HCT116 (cell line): ENCODE data around the gene WDR35. TPM values are rescaled to one million over a fixed set of nuclear protein-coding genes. Genes with fewer than 3 reads are reported as not detected.

Experiments used
- ATAC-seq: fragments of 200-7000 bp; cut with Tn5 transposase; 2 replicates; pipeline ENCODE4 v1.9.1; 2020; ENCODE audit warnings: mild to moderate bottlenecking, moderate library complexity
- BruUV-seq: library from RNA; stranded (reverse); fragments of 400-500 nt; replicated peaks from 2 replicates; lab custom pipeline; 2021; lab: Mats Ljungman, UMichigan
- CTCF ChIA-PET: fragments of 300-600 bp; sonication (Branson Sonifier 250); formaldehyde crosslinking; loops from one replicate; lab custom pipeline; 2021; ENCODE audit warnings: antibody characterized with exemption; lab: Charles Lee
- POLR2A ChIA-PET: fragments of 300-600, 350-600 bp; sonication (Branson Sonifier 250); formaldehyde crosslinking; loops from one replicate; lab custom pipeline; 2021; ENCODE audit warnings: antibody characterized with exemption; lab: Charles Lee
- RAD21 ChIA-PET, 2 experiments: fragments of 300-600 bp; sonication (Branson Sonifier 250); formaldehyde crosslinking; loops; one replicate each; lab custom pipeline; 2023; ENCODE audit warnings: low total read pairs in 2 of 2; ENCODE audit not compliant: uncharacterized antibody in 2 of 2, unreplicated experiment in 2 of 2, low non-redundant PET in 1 of 2; lab: Charles Lee
- DNase-seq: peaks from one replicate; pipeline ENCODE4 v3.0.0-alpha.2; 2010; ENCODE audit warnings: low read depth, low spot score
- H2AFZ ChIP-seq: fragments of 200-600 bp; shearing (Covaris generic), sonication (generic); 2 replicates; pipeline ENCODE4 v1.6.1; 2017; ENCODE audit warnings: low read depth, mixed run types, mixed read lengths, antibody characterized with exemption, low read length; ENCODE audit not compliant: poor library complexity, severe bottlenecking
- H3K27ac ChIP-seq: 2 replicates; pipeline ENCODE4 v1.5.1; 2012; ENCODE audit warnings: low read depth, low read length
- H3K27me3 ChIP-seq: fragments of 200-600 bp; sonication (generic); 2 replicates; pipeline ENCODE4 v1.6.1; 2016; ENCODE audit warnings: mixed run types, low read length, mixed read lengths; ENCODE audit not compliant: insufficient read depth
- H3K36me3 ChIP-seq, 2 experiments: fragments of 200-500 bp in 1 of 2; fragments of 200-600 bp in 1 of 2; sonication (Bioruptor generic) in 1 of 2; sonication (generic) in 1 of 2; 2 replicates each; pipeline versions ENCODE4 v1.5.1 to v1.6.1; 2014 to 2016; ENCODE audit warnings: low read length in 2 of 2, inconsistent platforms in 1 of 2, mixed read lengths in 1 of 2, mixed run types in 1 of 2; ENCODE audit not compliant: insufficient read depth in 2 of 2, control insufficient read depth in 1 of 2
- H3K4me1 ChIP-seq, 2 experiments: fragments of 200-600 bp in 1 of 2; sonication (generic) in 1 of 2; 2 replicates each; pipeline versions ENCODE4 v1.5.1 to v1.6.1; 2012 to 2017; ENCODE audit warnings: low read length in 2 of 2, inconsistent platforms in 1 of 2, mild to moderate bottlenecking in 1 of 2, mixed read lengths in 1 of 2, mixed run types in 1 of 2, moderate library complexity in 1 of 2; ENCODE audit not compliant: insufficient read depth in 2 of 2, control insufficient read depth in 1 of 2
- H3K4me2 ChIP-seq: fragments of 200-600 bp; sonication (generic); 2 replicates; pipeline ENCODE4 v1.6.1; 2017; ENCODE audit warnings: mixed run types, low read length, mixed read lengths
- H3K4me3 ChIP-seq, 2 experiments: fragments of 200-600 bp in 1 of 2; sonication (generic) in 1 of 2; replicated peaks in 1 of 2; 2 replicates each; pipeline ENCODE4 v1.5.1; 2011 to 2016; ENCODE audit warnings: low read length in 2 of 2, control low read depth in 1 of 2, low read depth in 1 of 2, mild to moderate bottlenecking in 1 of 2, mixed read lengths in 1 of 2, mixed run types in 1 of 2
- H3K79me2 ChIP-seq: fragments of 200-600 bp; sonication (generic); 2 replicates; pipeline ENCODE4 v1.6.1; 2017; ENCODE audit warnings: mild to moderate bottlenecking, mixed run types, low read length, moderate library complexity, mixed read lengths; ENCODE audit not compliant: insufficient read depth
- H3K9ac ChIP-seq: fragments of 200-600 bp; sonication (generic); 2 replicates; pipeline ENCODE4 v1.6.1; 2016; ENCODE audit warnings: low read length, mixed read lengths
- H3K9me2 ChIP-seq: fragments of 200-600 bp; sonication (generic), shearing (Covaris generic); 2 replicates; pipeline ENCODE4 v1.6.1; 2017; ENCODE audit warnings: mixed run types, mild to moderate bottlenecking, moderate library complexity; ENCODE audit not compliant: insufficient read depth
- H3K9me3 ChIP-seq, 2 experiments: fragments of 200-500 bp in 1 of 2; fragments of 200-600 bp in 1 of 2; sonication (Bioruptor generic) in 1 of 2; sonication (generic) in 1 of 2; 2 replicates each; pipeline ENCODE4 v1.6.1; 2014 to 2017; ENCODE audit warnings: low read length in 2 of 2, mixed read lengths in 2 of 2, inconsistent platforms in 1 of 2, low read depth in 1 of 2, mild to moderate bottlenecking in 1 of 2, mixed run types in 1 of 2, moderate library complexity in 1 of 2; ENCODE audit not compliant: control insufficient read depth in 1 of 2, insufficient read depth in 1 of 2
- H4K20me1 ChIP-seq: fragments of 200-600 bp; sonication (generic), shearing (Covaris generic); 2 replicates; pipeline ENCODE4 v1.6.1; 2017; ENCODE audit warnings: mixed run types, mild to moderate bottlenecking, moderate library complexity; ENCODE audit not compliant: insufficient read depth
- CBX3 ChIP-seq: IDR thresholded peaks from 2 replicates; pipeline ENCODE4 v1.6.1; 2012; ENCODE audit warnings: low read depth
- ELF1 ChIP-seq: IDR thresholded peaks from 2 replicates; pipeline ENCODE4 v1.6.1; 2012; ENCODE audit warnings: low read depth, borderline replicate concordance
- FOSL1 ChIP-seq: IDR thresholded peaks from 2 replicates; pipeline ENCODE4 v1.6.1; 2012; ENCODE audit warnings: low read depth
- POLR2AphosphoS5 ChIP-seq: IDR thresholded peaks from 2 replicates; pipeline ENCODE4 v1.6.1; 2011; ENCODE audit warnings: mild to moderate bottlenecking, low read depth, low read length, moderate library complexity
- SIN3A ChIP-seq: IDR thresholded peaks from 2 replicates; pipeline ENCODE4 v1.6.1; 2012; ENCODE audit warnings: low read depth
- SP1 ChIP-seq: IDR thresholded peaks from 2 replicates; pipeline ENCODE4 v1.6.1; 2012; ENCODE audit warnings: low read depth
- TCF7L2 ChIP-seq: IDR thresholded peaks from 2 replicates; pipeline ENCODE4 v1.7.0; 2011; ENCODE audit warnings: borderline replicate concordance, inconsistent platforms; ENCODE audit not compliant: insufficient read depth, insufficient read length; ENCODE audit errors: extremely low read depth
- YY1 ChIP-seq: IDR thresholded peaks from 2 replicates; pipeline ENCODE4 v1.6.1; 2011; ENCODE audit warnings: low read length, low read depth, moderate library complexity, mild to moderate bottlenecking; ENCODE audit not compliant: insufficient replicate concordance; ENCODE audit errors: extremely low read depth
- intact Hi-C: fragments of 100-400 bp; cut with micrococcal nuclease; formaldehyde crosslinking; loops from 2 replicates; pipeline ENCODE4 v1.10.0; 2022
- total RNA-seq: library from RNA; stranded (reverse); gene quantifications from one replicate; pipeline ENCODE4 v1.2.1, GENCODE V29; 2021; ENCODE audit not compliant: unreplicated experiment
- TF ChIP-seq, protein P1 (sequence below): IDR thresholded peaks from 2 replicates; pipeline ENCODE4 v1.6.1; 2012
- TF ChIP-seq, protein P2 (sequence below): IDR thresholded peaks from 2 replicates; pipeline ENCODE4 v1.6.1; 2011; ENCODE audit warnings: mild to moderate bottlenecking, low read length, moderate library complexity; ENCODE audit not compliant: insufficient replicate concordance; ENCODE audit errors: extremely low read depth

The WDR35 gene
- total RNA-seq, 1 experiment from 2014 or later = 9.6 TPM

DNA sequence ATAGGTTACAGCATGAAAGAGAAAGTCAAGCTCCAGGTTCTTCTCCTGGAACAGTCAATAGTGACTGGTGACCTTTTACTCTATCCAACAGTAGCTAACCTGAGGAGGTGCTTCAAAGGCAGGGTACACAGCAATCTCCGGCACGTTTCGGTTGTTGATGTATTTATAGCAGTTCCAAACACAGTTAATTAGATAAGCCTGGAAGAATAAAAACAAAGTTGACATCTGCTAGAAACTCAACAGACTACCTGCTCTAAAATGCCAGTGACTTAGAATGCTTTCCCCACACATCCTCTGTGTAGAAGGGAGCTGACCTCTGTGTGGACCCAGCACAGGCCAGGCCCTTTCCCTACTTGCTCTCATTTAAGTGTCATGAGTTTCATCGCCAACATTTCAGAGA is 44.3 kb upstream of the WDR35 start:
- Histone ChIP-seq H3K79me2 (no peaks in the 10 kb centered on the region), H4K20me1 (no peaks in the 10 kb centered on the region), H3K4me3 (no peak overlapping the region), H3K9me2 (no peaks in the 10 kb centered on the region), H3K36me3 (peaks cover 30 to 38% of the 10 kb centered on the region in 2 experiments), H3K4me2 (no peak overlapping the region), H3K9ac (no peak overlapping the region), H3K9me3 (no peaks in the 10 kb centered on the region), H3K27ac (no peak overlapping the region), H3K4me1 (no peaks in the 10 kb centered on the region), H3K27me3 (no peaks in the 10 kb centered on the region), H2AFZ (no peak overlapping the region)
- RAD21 ChIA-PET = no interaction called here
- CTCF ChIA-PET = no interaction called here
- no peak for TF ChIP-seq YY1
- TF ChIP-seq SP1 = no peak
- TF ChIP-seq, protein P1, sequence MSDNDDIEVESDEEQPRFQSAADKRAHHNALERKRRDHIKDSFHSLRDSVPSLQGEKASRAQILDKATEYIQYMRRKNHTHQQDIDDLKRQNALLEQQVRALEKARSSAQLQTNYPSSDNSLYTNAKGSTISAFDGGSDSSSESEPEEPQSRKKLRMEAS = no peak
- TF ChIP-seq CBX3 = no peak
- TF ChIP-seq ELF1 = no peak
- TF ChIP-seq POLR2AphosphoS5 = no peak
- TF ChIP-seq, protein P2, sequence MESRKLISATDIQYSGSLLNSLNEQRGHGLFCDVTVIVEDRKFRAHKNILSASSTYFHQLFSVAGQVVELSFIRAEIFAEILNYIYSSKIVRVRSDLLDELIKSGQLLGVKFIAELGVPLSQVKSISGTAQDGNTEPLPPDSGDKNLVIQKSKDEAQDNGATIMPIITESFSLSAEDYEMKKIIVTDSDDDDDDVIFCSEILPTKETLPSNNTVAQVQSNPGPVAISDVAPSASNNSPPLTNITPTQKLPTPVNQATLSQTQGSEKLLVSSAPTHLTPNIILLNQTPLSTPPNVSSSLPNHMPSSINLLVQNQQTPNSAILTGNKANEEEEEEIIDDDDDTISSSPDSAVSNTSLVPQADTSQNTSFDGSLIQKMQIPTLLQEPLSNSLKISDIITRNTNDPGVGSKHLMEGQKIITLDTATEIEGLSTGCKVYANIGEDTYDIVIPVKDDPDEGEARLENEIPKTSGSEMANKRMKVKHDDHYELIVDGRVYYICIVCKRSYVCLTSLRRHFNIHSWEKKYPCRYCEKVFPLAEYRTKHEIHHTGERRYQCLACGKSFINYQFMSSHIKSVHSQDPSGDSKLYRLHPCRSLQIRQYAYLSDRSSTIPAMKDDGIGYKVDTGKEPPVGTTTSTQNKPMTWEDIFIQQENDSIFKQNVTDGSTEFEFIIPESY = no peak
- BruUV-seq = no TSS peak
- intact Hi-C loops = no loop called here
- POLR2A ChIA-PET = no interaction called here
- DNase-seq (no peak), ATAC-seq (no peak)

DNA sequence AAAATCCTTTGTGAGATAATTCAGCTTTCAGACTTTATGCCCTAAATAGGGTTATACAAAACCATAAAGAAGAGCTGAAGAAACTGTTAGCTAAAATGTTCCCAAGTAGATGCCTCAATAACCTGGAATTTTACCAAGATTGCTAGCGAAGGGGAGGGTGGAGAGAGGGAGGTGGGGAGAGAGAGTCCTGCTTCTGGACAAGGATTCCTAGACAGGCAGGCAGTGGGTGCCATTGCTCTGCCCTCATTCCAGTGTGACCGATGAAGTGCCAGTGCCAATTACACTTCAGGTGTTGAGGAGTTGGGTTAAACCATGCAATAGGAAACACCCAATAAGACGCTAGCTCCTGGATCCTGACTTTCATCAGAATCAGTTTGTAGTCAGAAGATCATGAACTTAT is 43.4 kb upstream of the WDR35 start:
- Histone ChIP-seq H3K9ac (no peak overlapping the region), H3K4me3 (no peak overlapping the region), H3K4me2 (no peak overlapping the region), H2AFZ (no peak overlapping the region), H3K79me2 (no peaks in the 10 kb centered on the region), H3K9me3 (no peaks in the 10 kb centered on the region), H4K20me1 (no peaks in the 10 kb centered on the region), H3K36me3 (peaks cover 30 to 37% of the 10 kb centered on the region in 2 experiments), H3K4me1 (no peaks in the 10 kb centered on the region), H3K27me3 (no peaks in the 10 kb centered on the region), H3K27ac (no peak overlapping the region), H3K9me2 (no peaks in the 10 kb centered on the region)
- CTCF ChIA-PET = no interaction called here
- TF ChIP-seq FOSL1 (no peak), SP1 (no peak), TCF7L2 (no peak), SIN3A (no peak)
- RAD21 ChIA-PET = no interaction called here
- no TSS peak for BruUV-seq
- POLR2A ChIA-PET = no interaction called here
- intact Hi-C loops = no loop called here
- DNase-seq = no peak
- ATAC-seq = no peak
